HG03439 (cell line): ENCODE measurements around the gene DCLK1.

Experiments used
- ATAC-seq: cut with Tn5 transposase; IDR thresholded peaks from one replicate; pipeline ENCODE4 v1.9.1; 2021; ENCODE audit warnings: mild to moderate bottlenecking, moderate library complexity; ENCODE audit not compliant: unreplicated experiment

The DCLK1 gene

GRCh38 chr13:35722458-35723052, 408.6 kb downstream of the DCLK1 start:
- ATAC-seq, result no peak

- no peak for ATAC-seq
Measured at GRCh38 chr13:35720690-35721554, 410.3 kb downstream of the DCLK1 start.

DNA sequence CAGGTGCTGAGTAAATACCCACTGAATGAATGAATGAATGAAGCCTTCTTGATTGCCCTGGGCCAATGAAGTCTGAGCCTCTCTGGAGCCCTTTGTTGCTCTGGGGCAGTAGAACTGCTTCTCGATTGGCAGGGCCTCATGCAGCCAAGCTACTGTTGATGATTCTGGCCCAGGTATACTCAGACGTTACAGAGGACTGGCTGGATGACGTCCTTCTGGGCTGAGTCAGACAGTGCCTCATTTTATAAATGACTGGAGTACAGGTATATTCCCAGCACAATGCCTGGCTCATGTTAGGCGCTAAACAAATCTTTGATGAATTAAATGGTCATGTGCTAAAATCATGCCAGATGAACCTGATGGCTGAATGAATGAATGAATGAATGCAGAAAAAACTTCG, 410.9 kb downstream of the DCLK1 start:
- no peak for ATAC-seq
